ENCODE results near the gene PSAPL1.

The PSAPL1 gene

DNA sequence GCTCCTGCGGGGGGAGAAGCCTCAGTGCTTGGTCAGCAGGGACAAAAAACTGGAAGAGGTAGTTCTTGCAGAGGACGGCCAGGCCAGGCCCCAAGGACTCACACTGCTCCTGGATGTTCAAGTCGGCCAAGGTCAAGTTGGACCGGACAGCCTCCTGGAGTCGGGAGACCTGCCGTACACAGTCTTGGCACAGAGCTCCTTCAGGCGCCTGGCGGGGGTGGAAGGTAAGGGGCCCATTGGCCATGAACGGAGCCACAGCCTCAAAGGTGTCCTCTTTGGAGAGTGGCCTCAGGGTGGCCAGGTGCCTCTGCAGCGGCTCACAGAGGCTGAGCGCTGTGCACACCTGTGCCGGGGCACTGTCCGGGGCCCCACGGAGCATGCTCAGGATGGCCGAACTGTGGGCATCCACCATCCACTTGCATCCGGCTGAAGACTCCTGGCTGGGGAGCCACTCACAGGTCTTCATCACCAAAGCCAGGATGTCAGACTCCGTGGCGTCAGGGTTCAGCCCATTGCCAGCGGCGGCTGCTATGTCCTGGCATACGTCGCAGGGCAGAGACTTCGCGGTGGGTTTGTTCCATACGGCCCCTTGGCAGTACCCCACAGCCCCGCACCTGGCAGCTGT is 477 bp downstream of the PSAPL1 start:
- H3K27me3 ChIP-seq (ENCODE audit: insufficient read depth, low read depth, severe bottlenecking) = no peaks in the 10 kb centered on the region
- TF ChIP-seq, protein P1, sequence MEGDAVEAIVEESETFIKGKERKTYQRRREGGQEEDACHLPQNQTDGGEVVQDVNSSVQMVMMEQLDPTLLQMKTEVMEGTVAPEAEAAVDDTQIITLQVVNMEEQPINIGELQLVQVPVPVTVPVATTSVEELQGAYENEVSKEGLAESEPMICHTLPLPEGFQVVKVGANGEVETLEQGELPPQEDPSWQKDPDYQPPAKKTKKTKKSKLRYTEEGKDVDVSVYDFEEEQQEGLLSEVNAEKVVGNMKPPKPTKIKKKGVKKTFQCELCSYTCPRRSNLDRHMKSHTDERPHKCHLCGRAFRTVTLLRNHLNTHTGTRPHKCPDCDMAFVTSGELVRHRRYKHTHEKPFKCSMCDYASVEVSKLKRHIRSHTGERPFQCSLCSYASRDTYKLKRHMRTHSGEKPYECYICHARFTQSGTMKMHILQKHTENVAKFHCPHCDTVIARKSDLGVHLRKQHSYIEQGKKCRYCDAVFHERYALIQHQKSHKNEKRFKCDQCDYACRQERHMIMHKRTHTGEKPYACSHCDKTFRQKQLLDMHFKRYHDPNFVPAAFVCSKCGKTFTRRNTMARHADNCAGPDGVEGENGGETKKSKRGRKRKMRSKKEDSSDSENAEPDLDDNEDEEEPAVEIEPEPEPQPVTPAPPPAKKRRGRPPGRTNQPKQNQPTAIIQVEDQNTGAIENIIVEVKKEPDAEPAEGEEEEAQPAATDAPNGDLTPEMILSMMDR (IDR thresholded peaks at IDR 0.05; ENCODE audit: low read depth, low read length) = no peak
- H3K9me3 ChIP-seq (ENCODE audit: severe bottlenecking) = peaks cover 5% of the 10 kb centered on the region
- H3K27ac ChIP-seq = no peak overlapping the region
- H3K36me3 ChIP-seq = peaks cover under 1% of the 10 kb centered on the region; the same call in 1 of the 2 replicates
- no peak for DNase-seq
- H3K4me3 ChIP-seq (ENCODE audit: low read depth, low read length) = no peak overlapping the region

DNA sequence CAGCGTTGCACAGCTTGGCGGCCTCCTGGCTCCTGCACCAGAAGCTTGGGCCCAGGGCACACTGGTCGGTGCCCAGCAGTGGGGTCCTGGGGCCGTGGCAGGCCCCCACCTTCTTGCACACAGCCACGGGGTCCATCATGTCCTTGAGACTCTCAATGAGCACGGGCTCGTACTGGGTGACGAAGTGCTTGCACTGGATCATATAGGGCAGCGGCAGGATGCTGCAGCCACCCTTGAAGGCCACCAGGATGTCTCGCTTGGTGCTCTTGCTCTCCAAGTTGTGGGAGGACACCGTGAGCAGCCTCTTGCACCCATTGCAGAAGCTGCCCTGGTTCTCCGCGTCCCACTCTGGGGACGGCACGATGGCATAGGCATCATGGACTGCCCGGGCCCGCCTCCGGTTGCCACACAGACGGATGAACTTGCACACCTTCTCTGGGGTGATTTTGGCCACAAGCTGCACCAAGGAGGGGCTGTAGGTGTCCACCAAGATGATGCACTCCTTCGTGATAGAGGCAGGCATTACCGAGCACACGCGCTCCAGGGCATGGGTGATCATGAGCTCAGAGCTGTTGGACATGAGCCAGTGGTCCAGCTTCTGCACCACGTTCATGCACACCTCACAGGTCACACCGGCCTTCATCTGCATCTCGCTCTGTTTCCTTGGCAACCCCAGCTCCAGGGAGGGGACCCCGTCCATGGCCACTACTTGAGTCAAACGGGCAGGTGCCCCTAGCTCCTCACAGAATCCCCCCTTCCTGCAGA is 1.2 kb downstream of the PSAPL1 start:
- DNase-seq = no peak
- H3K36me3 ChIP-seq = no peaks in the 10 kb centered on the region; the same call in 1 of the 2 replicates
- H3K9me3 ChIP-seq (ENCODE audit: severe bottlenecking) = no peaks in the 10 kb centered on the region
- H3K4me3 ChIP-seq (ENCODE audit: low read depth, low read length) = no peak overlapping the region
- no peak overlapping the region for H3K27ac ChIP-seq
- no peaks in the 10 kb centered on the region for H3K27me3 ChIP-seq (ENCODE audit: insufficient read depth, low read depth, severe bottlenecking)
- TF ChIP-seq, protein P1 (IDR thresholded peaks at IDR 0.05; ENCODE audit: low read depth, low read length) = no peak

DNA sequence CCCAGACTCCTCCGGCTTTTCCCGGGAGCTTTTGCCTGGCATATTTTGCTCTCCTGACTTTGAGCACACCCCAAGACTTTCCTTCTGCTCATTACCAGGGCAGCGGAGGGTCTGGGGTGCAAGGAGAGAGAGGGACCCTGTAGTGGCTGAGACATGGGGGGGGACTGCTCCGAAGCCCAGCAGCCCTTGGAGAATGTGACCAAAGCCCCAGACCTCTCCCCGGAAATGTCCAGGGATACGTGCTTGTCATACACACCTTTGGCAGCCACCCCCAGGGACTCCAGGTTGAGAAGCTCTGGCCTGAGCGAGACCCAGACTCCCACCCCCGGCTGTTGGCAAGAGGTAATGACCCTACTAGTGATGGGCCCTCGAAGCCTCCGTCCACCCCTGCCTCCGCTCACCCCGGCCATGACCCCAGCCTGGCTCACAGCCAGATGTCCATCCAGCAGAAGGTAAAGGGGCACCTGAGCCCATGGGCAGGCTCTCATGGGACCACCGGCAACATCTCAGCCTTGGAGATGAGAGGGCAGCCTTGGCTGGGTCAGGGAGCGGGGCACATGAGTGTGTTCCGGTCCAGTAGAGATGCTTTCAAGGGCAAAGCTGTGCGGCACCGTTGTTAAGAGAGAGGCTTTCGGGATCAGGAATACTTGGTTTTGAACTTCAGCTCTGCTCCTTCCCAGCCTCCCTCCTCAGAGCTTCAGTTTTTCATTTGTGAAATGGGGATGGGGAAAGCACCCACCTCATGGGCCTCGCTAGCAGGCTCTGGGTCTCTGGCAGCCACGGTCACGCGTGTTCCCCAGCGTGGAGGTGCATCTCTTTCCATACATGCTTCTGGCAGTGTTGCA is 2.0 kb downstream of the PSAPL1 start:
- Histone ChIP-seq H3K27ac (no peak overlapping the region), H3K27me3 (ENCODE audit: insufficient read depth, low read depth, severe bottlenecking) (no peaks in the 10 kb centered on the region), H3K9me3 (ENCODE audit: severe bottlenecking) (no peaks in the 10 kb centered on the region), H3K36me3 (no peaks in the 10 kb centered on the region; the same call in 1 of the 2 replicates), H3K4me3 (ENCODE audit: low read depth, low read length) (no peak overlapping the region)
- TF ChIP-seq, protein P1 (IDR thresholded peaks at IDR 0.05; ENCODE audit: low read depth, low read length) = no peak
- DNase-seq = no peak

DNA sequence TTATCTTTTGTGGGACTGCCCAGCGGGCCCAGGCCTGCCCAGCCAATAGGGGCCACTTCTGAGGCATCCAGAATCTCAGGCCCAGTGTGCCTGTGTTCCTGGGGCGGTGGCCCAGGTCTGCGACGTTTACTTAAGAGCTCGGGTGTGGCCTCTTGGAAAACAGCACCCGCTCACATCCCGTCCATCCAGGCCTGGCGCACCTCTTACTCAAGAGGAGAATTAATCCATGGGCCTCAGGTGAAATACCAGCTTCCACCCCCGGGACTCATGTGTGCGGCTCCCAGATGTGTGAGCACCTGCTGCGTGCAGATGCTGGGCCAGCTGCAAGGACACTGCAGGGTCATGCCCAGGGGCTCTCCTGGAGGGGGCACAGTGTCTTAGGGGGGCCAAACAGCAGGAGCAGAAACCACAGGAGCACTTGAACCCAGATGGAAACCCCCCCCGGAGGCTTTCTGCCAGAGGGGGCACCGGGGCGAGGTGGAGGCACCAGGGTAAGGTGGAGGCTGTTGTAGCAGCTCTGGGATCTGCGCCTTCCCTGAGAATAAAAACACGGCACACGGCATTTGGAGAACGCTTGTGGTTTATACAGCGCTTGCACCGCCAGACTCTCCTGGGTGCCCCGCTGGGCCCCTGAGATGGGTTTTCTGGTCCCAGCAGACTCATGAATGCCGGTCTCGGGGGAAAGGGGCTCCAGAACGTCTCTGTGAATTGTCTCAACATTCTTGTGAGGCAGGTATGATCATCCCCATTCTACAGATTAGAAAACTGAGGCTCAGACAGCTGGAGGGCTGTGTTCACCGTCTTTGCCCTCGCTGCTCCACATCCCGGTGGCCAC is 2.8 kb downstream of the PSAPL1 start:
- TF ChIP-seq, protein P1 (IDR thresholded peaks at IDR 0.05; ENCODE audit: low read depth, low read length) = no peak
- H3K27me3 ChIP-seq (ENCODE audit: insufficient read depth, low read depth, severe bottlenecking) = no peaks in the 10 kb centered on the region
- H3K9me3 ChIP-seq (ENCODE audit: severe bottlenecking) = no peaks in the 10 kb centered on the region
- no peak for DNase-seq
- H3K4me3 ChIP-seq (ENCODE audit: low read depth, low read length) = no peak overlapping the region
- no peaks in the 10 kb centered on the region; the same call in 1 of the 2 replicates for H3K36me3 ChIP-seq
- H3K27ac ChIP-seq = no peak overlapping the region

DNA sequence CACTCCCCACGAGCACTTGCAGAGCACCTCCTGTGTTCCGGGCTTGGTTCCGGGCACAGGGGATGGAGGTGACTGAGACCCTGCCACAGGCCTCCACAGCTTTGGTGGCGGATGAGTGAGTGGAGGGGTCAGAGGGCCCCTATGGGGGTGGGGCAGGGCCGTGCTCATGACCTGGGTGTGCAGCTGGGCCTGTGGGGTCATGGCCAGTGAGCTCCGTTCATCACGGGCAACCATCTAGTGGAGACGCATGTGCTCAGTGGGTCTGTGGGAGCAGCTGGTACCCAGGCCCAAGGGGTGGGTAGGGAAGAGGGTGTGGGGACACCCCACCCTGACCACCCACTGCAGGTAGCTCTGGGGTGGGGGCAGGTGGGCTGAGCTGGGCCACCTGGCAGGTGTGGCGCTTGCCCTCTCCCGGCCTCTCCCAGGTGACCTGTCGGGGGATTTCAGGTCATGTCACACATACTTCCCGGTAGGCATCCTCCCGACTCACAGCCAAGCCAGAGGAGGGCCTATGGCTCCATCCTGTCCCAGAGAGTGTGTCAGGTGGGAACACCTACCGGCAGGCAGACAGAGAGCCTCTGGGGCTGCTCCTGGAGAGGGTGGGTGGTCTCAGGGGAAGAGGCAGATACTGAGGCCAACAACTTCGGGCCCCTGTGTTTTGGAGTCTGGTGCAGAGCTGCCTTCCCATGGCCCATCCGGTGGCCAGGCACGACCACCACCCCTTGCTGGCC is 3.6 kb downstream of the PSAPL1 start:
- H3K27ac ChIP-seq = no peak overlapping the region
- H3K27me3 ChIP-seq (ENCODE audit: insufficient read depth, low read depth, severe bottlenecking) = no peaks in the 10 kb centered on the region
- H3K36me3 ChIP-seq = no peaks in the 10 kb centered on the region; the same call in 1 of the 2 replicates
- H3K4me3 ChIP-seq (ENCODE audit: low read depth, low read length) = no peak overlapping the region
- peak; percentile 5 for DNase-seq
- TF ChIP-seq, protein P1 (IDR thresholded peaks at IDR 0.05; ENCODE audit: low read depth, low read length) = no peak
- H3K9me3 ChIP-seq (ENCODE audit: severe bottlenecking) = no peaks in the 10 kb centered on the region

Measured in WERI-Rb-1 (cell line).